HG03439 (cell line): ENCODE results near the gene RSU1.

Experiments
- ATAC-seq: cut with Tn5 transposase; IDR thresholded peaks from one replicate; pipeline ENCODE4 v1.9.1; 2021; ENCODE audit warnings: mild to moderate bottlenecking, moderate library complexity; ENCODE audit not compliant: unreplicated experiment

Gene RSU1

GRCh38 chr10:16745061-16745460 lies 72.2 kb downstream of the RSU1 start:
- no peak for ATAC-seq

GRCh38 chr10:16742165-16742960 lies 74.9 kb downstream of the RSU1 start:
- no peak for ATAC-seq

GRCh38 chr10:16741540-16741939 lies 75.7 kb downstream of the RSU1 start:
- ATAC-seq: no peak

GRCh38 chr10:16737420-16737819 lies 79.8 kb downstream of the RSU1 start:
- ATAC-seq: no peak

GRCh38 chr10:16735671-16736070 lies 81.6 kb downstream of the RSU1 start:
- no peak for ATAC-seq

GRCh38 chr10:16732376-16732775 lies 84.8 kb downstream of the RSU1 start:
- ATAC-seq: no peak

GRCh38 chr10:16728266-16728665 lies 89.0 kb downstream of the RSU1 start:
- ATAC-seq: no peak

- ATAC-seq: no peak
Observed at GRCh38 chr10:16727666-16728065, 89.6 kb downstream of the RSU1 start.

- ATAC-seq: no peak
Observed at GRCh38 chr10:16724509-16724908, 92.7 kb downstream of the RSU1 start.

GRCh38 chr10:16720812-16721211 lies 96.4 kb downstream of the RSU1 start:
- ATAC-seq: no peak

GRCh38 chr10:16717622-16718395 lies 99.4 kb downstream of the RSU1 start:
- ATAC-seq: no peak

- ATAC-seq: no peak
Observed at GRCh38 chr10:16716051-16716450, 101.2 kb downstream of the RSU1 start.

- no peak for ATAC-seq
Observed at GRCh38 chr10:16713290-16713689, 103.9 kb downstream of the RSU1 start.

- ATAC-seq: no peak
Observed at GRCh38 chr10:16712883-16713282, 104.3 kb downstream of the RSU1 start.

GRCh38 chr10:16700331-16700730 lies 116.9 kb downstream of the RSU1 start:
- no peak for ATAC-seq

- no peak for ATAC-seq
Observed at GRCh38 chr10:16699435-16700057, 117.7 kb downstream of the RSU1 start.

- no peak for ATAC-seq
Observed at GRCh38 chr10:16698461-16698860, 118.8 kb downstream of the RSU1 start.

GRCh38 chr10:16690417-16690816 lies 126.8 kb downstream of the RSU1 start:
- no peak for ATAC-seq

- no peak for ATAC-seq
Observed at GRCh38 chr10:16689696-16690095, 127.5 kb downstream of the RSU1 start.

- no peak for ATAC-seq
Observed at GRCh38 chr10:16689227-16689626, 128.0 kb downstream of the RSU1 start.

GRCh38 chr10:16686054-16686902 lies 130.9 kb downstream of the RSU1 start:
- no peak for ATAC-seq
